ENCODE data around the gene CLECL1. TPM values are rescaled to one million over a fixed set of nuclear protein-coding genes. Genes with fewer than 3 reads are reported as not detected.

The CLECL1 gene
- total RNA-seq, 6 experiments from 2014 or later, result not detected

DNA sequence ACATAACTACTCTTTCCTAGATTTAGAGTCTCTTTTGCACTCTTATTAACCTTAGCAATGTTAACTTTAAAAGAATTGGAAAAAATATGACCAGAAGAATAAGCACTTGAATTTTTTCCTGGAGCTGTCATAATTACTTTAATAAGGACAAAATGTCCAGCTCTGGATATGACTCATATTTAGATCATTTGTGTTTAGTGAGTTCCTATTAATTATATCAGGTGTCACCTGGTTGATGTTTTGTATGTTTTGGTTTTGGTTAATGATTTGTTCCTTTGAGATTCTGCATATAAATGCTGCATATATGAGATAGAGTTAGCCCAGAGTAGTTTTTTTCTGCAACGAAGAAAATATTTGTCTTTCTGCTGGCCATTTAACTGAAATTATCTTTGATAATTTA is 5.1 kb downstream of the CLECL1 start:
- no peak for DNase-seq
- no peak overlapping the region for H3K4me3 Mint-ChIP-seq
- peaks cover 19% of the 10 kb centered on the region for H3K27me3 Mint-ChIP-seq (ENCODE audit: insufficient read depth)
- no peaks in the 10 kb centered on the region for H3K36me3 Mint-ChIP-seq (ENCODE audit: low read depth)
- no peak overlapping the region for H3K27ac Mint-ChIP-seq
- TF ChIP-seq, protein P1, sequence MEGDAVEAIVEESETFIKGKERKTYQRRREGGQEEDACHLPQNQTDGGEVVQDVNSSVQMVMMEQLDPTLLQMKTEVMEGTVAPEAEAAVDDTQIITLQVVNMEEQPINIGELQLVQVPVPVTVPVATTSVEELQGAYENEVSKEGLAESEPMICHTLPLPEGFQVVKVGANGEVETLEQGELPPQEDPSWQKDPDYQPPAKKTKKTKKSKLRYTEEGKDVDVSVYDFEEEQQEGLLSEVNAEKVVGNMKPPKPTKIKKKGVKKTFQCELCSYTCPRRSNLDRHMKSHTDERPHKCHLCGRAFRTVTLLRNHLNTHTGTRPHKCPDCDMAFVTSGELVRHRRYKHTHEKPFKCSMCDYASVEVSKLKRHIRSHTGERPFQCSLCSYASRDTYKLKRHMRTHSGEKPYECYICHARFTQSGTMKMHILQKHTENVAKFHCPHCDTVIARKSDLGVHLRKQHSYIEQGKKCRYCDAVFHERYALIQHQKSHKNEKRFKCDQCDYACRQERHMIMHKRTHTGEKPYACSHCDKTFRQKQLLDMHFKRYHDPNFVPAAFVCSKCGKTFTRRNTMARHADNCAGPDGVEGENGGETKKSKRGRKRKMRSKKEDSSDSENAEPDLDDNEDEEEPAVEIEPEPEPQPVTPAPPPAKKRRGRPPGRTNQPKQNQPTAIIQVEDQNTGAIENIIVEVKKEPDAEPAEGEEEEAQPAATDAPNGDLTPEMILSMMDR (IDR thresholded peaks at IDR 0.05), result no peak
- no peaks in the 10 kb centered on the region for H3K9me3 Mint-ChIP-seq
- no peaks in the 10 kb centered on the region for H3K4me1 Mint-ChIP-seq (ENCODE audit: low read depth)

DNA sequence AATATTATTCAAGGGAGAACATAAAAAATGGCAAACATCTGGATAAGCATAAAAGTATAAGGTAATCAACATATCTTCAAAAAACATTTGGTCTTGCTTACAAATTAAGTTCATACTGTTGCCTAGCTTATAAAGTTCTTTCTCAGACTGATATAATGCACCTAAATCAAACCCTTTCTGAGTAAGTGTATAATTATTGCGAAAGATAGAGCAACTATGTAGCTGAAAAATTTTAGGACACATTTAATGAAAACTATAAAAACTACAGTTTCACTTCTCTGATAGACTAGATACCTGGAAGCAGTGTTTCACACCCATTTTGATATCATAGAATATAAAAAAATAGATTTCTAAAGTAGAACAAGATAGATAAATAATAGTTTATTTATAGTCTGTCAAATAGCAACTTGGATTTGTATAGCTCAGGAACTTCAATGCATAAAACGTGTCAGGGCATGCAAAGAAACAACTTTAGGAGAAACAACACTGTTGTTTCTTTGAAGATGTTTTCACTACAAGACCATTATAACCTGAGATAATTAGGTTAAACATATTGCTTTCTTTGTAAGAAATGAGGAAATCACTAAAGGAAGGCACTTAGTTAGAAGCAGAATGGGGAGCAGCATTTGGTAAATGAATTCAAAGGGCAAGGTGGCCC is 7.6 kb downstream of the CLECL1 start:
- no peaks in the 10 kb centered on the region for H3K36me3 Mint-ChIP-seq (ENCODE audit: low read depth)
- TF ChIP-seq, protein P1 (IDR thresholded peaks at IDR 0.05), result no peak
- peaks cover 9% of the 10 kb centered on the region for H3K4me1 Mint-ChIP-seq (ENCODE audit: low read depth)
- no peaks in the 10 kb centered on the region for H3K9me3 Mint-ChIP-seq
- DNase-seq, result no peak
- H3K27ac Mint-ChIP-seq, result no peak overlapping the region
- H3K4me3 Mint-ChIP-seq, result no peak overlapping the region
- peaks cover 12% of the 10 kb centered on the region for H3K27me3 Mint-ChIP-seq (ENCODE audit: insufficient read depth)

DNA sequence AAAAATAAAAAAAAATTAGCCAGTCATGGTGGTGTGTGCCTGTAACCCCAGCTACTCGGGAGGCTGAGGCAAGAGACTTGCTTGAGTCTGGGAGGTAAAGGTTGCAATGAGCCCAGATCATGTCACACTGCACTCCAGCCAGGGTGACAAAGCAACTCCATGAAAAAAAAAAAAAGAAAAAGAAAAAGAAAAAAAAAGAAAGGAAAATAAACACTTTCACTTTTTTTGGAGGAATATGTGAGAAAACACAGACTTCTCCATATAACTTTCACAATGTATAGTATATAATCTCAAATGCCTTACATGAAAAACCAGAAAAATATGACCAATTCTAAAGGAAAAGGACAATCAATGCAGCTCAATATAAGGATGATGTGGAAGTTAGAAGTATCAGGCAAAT is 8.9 kb downstream of the CLECL1 start:
- TF ChIP-seq, protein P1 (IDR thresholded peaks at IDR 0.05), result no peak
- Mint-ChIP-seq H3K36me3 (ENCODE audit: low read depth) (no peaks in the 10 kb centered on the region), H3K4me3 (no peak overlapping the region), H3K9me3 (no peaks in the 10 kb centered on the region), H3K27me3 (ENCODE audit: insufficient read depth) (peaks cover 15% of the 10 kb centered on the region), H3K4me1 (ENCODE audit: low read depth) (peaks cover 9% of the 10 kb centered on the region), H3K27ac (no peak overlapping the region)
- DNase-seq, result no peak

DNA sequence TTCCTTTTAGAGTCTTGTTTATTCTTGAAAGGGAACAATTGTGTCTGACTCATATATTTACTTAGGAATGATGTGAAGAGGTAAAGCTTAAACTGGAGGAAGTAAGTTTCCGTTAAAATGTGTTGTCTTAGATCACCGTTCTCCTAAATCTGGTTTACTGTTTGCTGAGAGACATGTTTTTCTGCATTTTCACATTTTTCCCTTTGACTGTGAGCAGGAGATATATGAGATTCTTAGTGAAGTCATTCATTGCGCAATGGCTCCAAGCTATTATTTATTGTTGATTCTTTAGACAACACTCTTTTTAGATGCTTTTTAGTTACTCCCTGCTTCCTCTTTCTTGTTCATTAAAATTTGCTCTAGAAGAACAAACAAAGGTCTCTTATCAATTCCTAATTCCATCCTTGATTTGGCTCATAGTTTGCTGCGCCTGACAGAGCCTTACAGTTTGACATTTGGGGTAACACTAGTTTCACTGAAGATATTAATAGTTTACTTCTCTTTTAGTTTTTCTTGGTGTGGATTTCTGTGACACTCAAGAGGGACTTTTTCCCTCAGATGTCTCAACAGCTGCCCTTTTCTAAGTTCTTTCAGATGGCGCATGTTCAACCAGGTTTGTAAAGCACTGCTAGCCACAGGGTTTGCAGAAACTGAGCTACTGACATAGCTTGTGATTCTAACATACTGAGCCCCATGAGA is 11.4 kb downstream of the CLECL1 start:
- H3K27me3 Mint-ChIP-seq (ENCODE audit: insufficient read depth), result peaks cover 20% of the 10 kb centered on the region
- no peaks in the 10 kb centered on the region for H3K9me3 Mint-ChIP-seq
- TF ChIP-seq, protein P1 (IDR thresholded peaks at IDR 0.05), result no peak
- H3K36me3 Mint-ChIP-seq (ENCODE audit: low read depth), result no peaks in the 10 kb centered on the region
- H3K27ac Mint-ChIP-seq, result no peak overlapping the region
- H3K4me1 Mint-ChIP-seq (ENCODE audit: low read depth), result peaks cover 9% of the 10 kb centered on the region
- no peak overlapping the region for H3K4me3 Mint-ChIP-seq
- no peak for DNase-seq

DNA sequence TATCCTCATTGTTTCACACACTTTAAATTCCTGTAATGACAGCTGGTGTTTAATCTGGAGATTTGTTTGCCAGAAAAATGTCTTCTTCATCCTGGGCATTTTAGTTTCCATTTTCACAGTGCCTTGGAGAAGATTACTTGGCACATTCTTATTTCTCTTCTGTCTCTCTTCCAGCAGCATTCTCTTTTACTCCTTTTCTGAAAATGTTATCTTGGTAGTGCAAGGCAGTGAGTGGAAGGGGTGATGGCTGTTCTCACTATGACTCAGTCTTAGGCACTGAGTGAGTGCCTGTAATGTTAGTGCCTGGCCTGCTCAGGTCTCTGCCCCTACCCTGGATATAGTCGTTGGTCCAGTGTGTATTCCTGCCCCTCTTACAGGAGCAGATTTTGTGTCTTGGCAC is 13.1 kb downstream of the CLECL1 start:
- no peak overlapping the region for H3K4me3 Mint-ChIP-seq
- DNase-seq, result no peak
- TF ChIP-seq, protein P1 (IDR thresholded peaks at IDR 0.05), result no peak
- H3K36me3 Mint-ChIP-seq (ENCODE audit: low read depth), result no peaks in the 10 kb centered on the region
- peaks cover 9% of the 10 kb centered on the region for H3K4me1 Mint-ChIP-seq (ENCODE audit: low read depth)
- H3K9me3 Mint-ChIP-seq, result no peaks in the 10 kb centered on the region
- H3K27me3 Mint-ChIP-seq (ENCODE audit: insufficient read depth), result peaks cover 24% of the 10 kb centered on the region
- no peak overlapping the region for H3K27ac Mint-ChIP-seq

All from HFFc6 (cell line).